GM23248 (cell line): ENCODE measurements around the gene CDY2B. TPM values are rescaled to one million over a fixed set of nuclear protein-coding genes. Genes with fewer than 3 reads are reported as not detected.
"Not testable (repeated sequence)": the region's sequence is repeated elsewhere in the genome, so short reads cannot be mapped to it uniquely, and the experiment has no call there.

Experiments used
- DNase-seq: peaks from one replicate; pipeline ENCODE4 v3.0.0-alpha.2; 2015
- H2AFZ ChIP-seq: fragments of 200-600 bp; sonication (generic); 2 replicates; pipeline ENCODE4 v1.6.1; 2016; ENCODE audit warnings: antibody characterized with exemption
- H3F3A ChIP-seq: fragments of 200-600 bp; sonication (generic); 2 replicates; pipeline ENCODE4 v1.6.1; 2016; ENCODE audit warnings: mild to moderate bottlenecking, antibody characterized with exemption, mixed run types; ENCODE audit not compliant: insufficient read depth
- H3K27ac ChIP-seq: fragments of 200-600 bp; sonication (generic); 2 replicates; pipeline ENCODE4 v1.5.1; 2016; ENCODE audit warnings: mild to moderate bottlenecking
- H3K27me3 ChIP-seq: fragments of 200-600 bp; sonication (generic); replicated peaks from 2 replicates; pipeline ENCODE4 v1.6.1; 2016; ENCODE audit warnings: mild to moderate bottlenecking; ENCODE audit not compliant: insufficient read depth
- H3K36me3 ChIP-seq: fragments of 200-600 bp; sonication (generic); 2 replicates; pipeline ENCODE4 v1.6.1; 2016; ENCODE audit warnings: low read depth, mild to moderate bottlenecking
- H3K4me1 ChIP-seq: fragments of 200-600 bp; sonication (generic); 2 replicates; pipeline ENCODE4 v1.6.1; 2016; ENCODE audit warnings: mild to moderate bottlenecking; ENCODE audit not compliant: insufficient read depth
- H3K4me2 ChIP-seq: fragments of 200-600 bp; sonication (generic); one replicate; pipeline ENCODE4 v1.6.1; 2016; ENCODE audit warnings: mild to moderate bottlenecking; ENCODE audit not compliant: unreplicated experiment
- H3K4me3 ChIP-seq: fragments of 200-600 bp; sonication (generic); 2 replicates; pipeline ENCODE4 v1.5.1; 2016; ENCODE audit warnings: mild to moderate bottlenecking
- H3K79me2 ChIP-seq: fragments of 200-600 bp; sonication (generic); 2 replicates; pipeline ENCODE4 v1.6.1; 2016; ENCODE audit warnings: mild to moderate bottlenecking; ENCODE audit not compliant: insufficient read depth
- H3K9ac ChIP-seq: fragments of 200-600 bp; sonication (generic); 2 replicates; pipeline ENCODE4 v1.6.1; 2016; ENCODE audit warnings: mild to moderate bottlenecking
- H3K9me2 ChIP-seq: fragments of 200-600 bp; sonication (generic); 2 replicates; pipeline ENCODE4 v1.6.1; 2016; ENCODE audit warnings: mixed run types, mild to moderate bottlenecking, moderate library complexity; ENCODE audit not compliant: insufficient read depth
- H3K9me3 ChIP-seq: fragments of 200-600 bp; sonication (generic); one replicate; pipeline ENCODE4 v1.6.1; 2017; ENCODE audit warnings: low read depth
- H4K20me1 ChIP-seq: fragments of 200-600 bp; sonication (generic); 2 replicates; pipeline ENCODE4 v1.6.0; 2016; ENCODE audit not compliant: insufficient read depth
- WGBS, 2 experiments: methylation state at CpG; one replicate each; pipeline ENCODE4 v1.1.6; 2015 to 2017; ENCODE audit warnings: low lambda C conversion rate in 2 of 2, low coverage in 1 of 2; ENCODE audit errors: missing lambda C conversion rate in 2 of 2; 5-methylcytosine and 5-hydroxymethylcytosine counted together
- in situ Hi-C: fragments of 300-500 bp; cut with MboI; formaldehyde crosslinking; loops from 2 replicates; pipeline ENCODE4 v1.15.0; 2020
- polyA plus RNA-seq: library from polyadenylated mRNA; unstranded; fragments of >200 nt; fragmentation: Nextera tagmentation; extraction: Ambion mirVana; gene quantifications from 2 replicates; pipeline ENCODE4 v1.2.1, GENCODE V29; 2016
- total RNA-seq: library from RNA; depleted of rRNA; stranded (reverse); fragments of >200 nt; shearing (Covaris generic); gene quantifications from 2 replicates; pipeline ENCODE4 v1.2.3, GENCODE V29; 2014

The CDY2B gene
- total and polyA plus RNA-seq, 2 experiments from 2014 or later = not detected

DNA sequence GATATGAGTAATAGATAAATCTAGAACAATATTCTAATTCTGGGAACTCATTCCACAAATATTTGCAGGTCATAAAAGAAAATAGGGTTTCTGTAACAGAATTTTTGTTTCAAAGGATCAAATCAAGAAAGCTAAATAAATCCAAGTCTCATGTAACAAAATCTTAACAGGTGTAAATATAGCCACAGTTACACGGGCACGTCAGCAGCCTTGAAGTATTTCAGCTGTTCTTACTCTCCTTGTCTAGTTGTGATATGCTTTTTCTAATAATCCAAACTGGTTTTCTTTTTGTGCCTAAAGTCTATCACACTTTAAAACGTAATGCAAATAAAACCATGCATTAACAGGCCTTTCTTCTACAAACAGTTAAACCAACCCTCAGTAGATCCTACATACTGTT is 9.3 kb downstream of the CDY2B start:
- H3K36me3 ChIP-seq, in situ Hi-C loops, H2AFZ ChIP-seq, H3K27me3 ChIP-seq, H3K79me2 ChIP-seq, H3K4me3 ChIP-seq, H3K9me2 ChIP-seq, H3K4me2 ChIP-seq, H3F3A ChIP-seq, H3K4me1 ChIP-seq, H3K27ac ChIP-seq, H4K20me1 ChIP-seq, H3K9me3 ChIP-seq, DNase-seq, H3K9ac ChIP-seq: not testable (repeated sequence)
- no CpG with 5 or more reads among the region's 3 CpGs for WGBS, 2 experiments

DNA sequence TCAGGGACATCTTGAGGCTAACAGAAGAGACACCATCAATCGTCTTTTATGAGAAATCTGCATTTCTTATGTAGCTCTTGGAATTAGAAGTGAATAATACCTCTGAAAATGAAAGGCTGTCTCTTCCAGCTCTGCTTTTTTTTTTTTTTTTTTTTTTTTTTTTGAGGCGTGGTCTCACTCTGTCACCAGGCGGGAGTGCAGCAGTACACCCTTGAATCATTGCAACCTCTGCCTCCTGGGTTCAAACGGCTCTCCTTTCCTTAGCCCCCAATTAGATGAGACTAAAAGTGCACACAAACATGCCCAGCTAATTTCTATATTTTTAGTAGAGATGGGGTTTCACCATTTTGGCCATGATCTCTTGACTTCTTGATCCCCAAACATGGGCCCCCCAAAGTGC is 12.2 kb downstream of the CDY2B start:
- H3K27ac ChIP-seq, H4K20me1 ChIP-seq, H3K27me3 ChIP-seq, H3F3A ChIP-seq, H3K4me3 ChIP-seq, H3K4me1 ChIP-seq, H3K9ac ChIP-seq, H3K36me3 ChIP-seq, H3K4me2 ChIP-seq, DNase-seq, H3K79me2 ChIP-seq, H3K9me2 ChIP-seq, H2AFZ ChIP-seq, in situ Hi-C loops, H3K9me3 ChIP-seq: not testable (repeated sequence)
- WGBS, 2 experiments = no CpG with 5 or more reads among the region's 4 CpGs

DNA sequence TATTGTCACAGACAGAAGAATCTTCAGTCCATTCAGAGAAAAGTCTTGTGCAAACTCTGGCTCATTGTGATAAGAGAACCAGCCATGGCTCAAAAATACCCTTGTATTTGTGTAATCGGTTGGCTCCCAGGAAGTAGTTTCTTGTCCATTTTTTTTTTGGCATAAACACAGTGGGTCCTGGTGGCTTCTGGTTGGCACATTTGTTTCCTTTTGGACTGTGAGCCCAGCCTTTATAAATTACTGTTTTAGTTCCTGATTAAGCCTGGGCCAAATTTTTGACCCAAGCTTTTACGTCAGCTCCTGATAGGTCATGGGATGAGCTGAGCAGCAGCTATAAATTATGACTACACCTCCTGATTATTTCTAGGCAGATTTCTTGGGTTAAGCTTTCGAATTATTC is 19.4 kb downstream of the CDY2B start:
- H2AFZ ChIP-seq, H3K4me2 ChIP-seq, H3K9ac ChIP-seq, H3K79me2 ChIP-seq, H3K9me2 ChIP-seq, H3K27ac ChIP-seq, H3K4me3 ChIP-seq, in situ Hi-C loops, H3F3A ChIP-seq, H3K27me3 ChIP-seq, H3K9me3 ChIP-seq, DNase-seq, H3K4me1 ChIP-seq, H3K36me3 ChIP-seq, H4K20me1 ChIP-seq: not testable (repeated sequence)
- no CpG with 5 or more reads among the region's 3 CpGs for WGBS, 2 experiments

- H3F3A ChIP-seq, H3K79me2 ChIP-seq, in situ Hi-C loops, H3K9ac ChIP-seq, H4K20me1 ChIP-seq, H3K27me3 ChIP-seq, H3K36me3 ChIP-seq, H3K9me2 ChIP-seq, H3K4me2 ChIP-seq, H3K9me3 ChIP-seq, H2AFZ ChIP-seq, H3K4me1 ChIP-seq, H3K4me3 ChIP-seq, DNase-seq, H3K27ac ChIP-seq: not testable (repeated sequence)
- WGBS, 2 experiments = no CpG with 5 or more reads among the region's 10 CpGs
Observed at GRCh38 chrY:17856963-17857848, 22.8 kb downstream of the CDY2B start.

- H3F3A ChIP-seq, H3K4me2 ChIP-seq, H3K79me2 ChIP-seq, H3K9ac ChIP-seq, H3K27ac ChIP-seq, in situ Hi-C loops, H4K20me1 ChIP-seq, H2AFZ ChIP-seq, H3K36me3 ChIP-seq, H3K27me3 ChIP-seq, H3K9me3 ChIP-seq, H3K4me3 ChIP-seq, H3K4me1 ChIP-seq, DNase-seq, H3K9me2 ChIP-seq: not testable (repeated sequence)
- WGBS, 2 experiments = no CpG with 5 or more reads among the region's 3 CpGs
Observed at GRCh38 chrY:17856508-17856907, 23.5 kb downstream of the CDY2B start.

GRCh38 chrY:17849131-17849530 is 30.9 kb downstream of the CDY2B start:
- in situ Hi-C loops = not testable (repeated sequence)

GRCh38 chrY:17832149-17832548 is 47.9 kb downstream of the CDY2B start:
- DNase-seq, in situ Hi-C loops, H3F3A ChIP-seq, H3K27ac ChIP-seq, H3K9me3 ChIP-seq, H3K4me1 ChIP-seq, H3K9me2 ChIP-seq, H3K27me3 ChIP-seq, H3K79me2 ChIP-seq, H3K36me3 ChIP-seq, H3K4me2 ChIP-seq, H4K20me1 ChIP-seq, H2AFZ ChIP-seq, H3K4me3 ChIP-seq, H3K9ac ChIP-seq: not testable (repeated sequence)
- WGBS, 2 experiments = no CpG with 5 or more reads among the region's 12 CpGs

More at GRCh38 chrY:17849131-17849530, 30.9 kb downstream of the CDY2B start:
- not testable (repeated sequence) for H2AFZ ChIP-seq, H3K27ac ChIP-seq, H3K79me2 ChIP-seq, H3K9ac ChIP-seq, H3F3A ChIP-seq, H3K36me3 ChIP-seq, H3K9me2 ChIP-seq, H3K9me3 ChIP-seq, H3K27me3 ChIP-seq, H4K20me1 ChIP-seq, DNase-seq, H3K4me1 ChIP-seq, H3K4me3 ChIP-seq, H3K4me2 ChIP-seq
- WGBS, 2 experiments = no CpG with 5 or more reads among the region's 4 CpGs
